Pons (tissue), 1 donor: ENCODE results near the gene GFOD2.

Experiments used
- DNase-seq: peaks from one replicate; pipeline ENCODE4 v3.0.0-alpha.2; 2016; ENCODE audit warnings: low spot score

Gene GFOD2

DNA sequence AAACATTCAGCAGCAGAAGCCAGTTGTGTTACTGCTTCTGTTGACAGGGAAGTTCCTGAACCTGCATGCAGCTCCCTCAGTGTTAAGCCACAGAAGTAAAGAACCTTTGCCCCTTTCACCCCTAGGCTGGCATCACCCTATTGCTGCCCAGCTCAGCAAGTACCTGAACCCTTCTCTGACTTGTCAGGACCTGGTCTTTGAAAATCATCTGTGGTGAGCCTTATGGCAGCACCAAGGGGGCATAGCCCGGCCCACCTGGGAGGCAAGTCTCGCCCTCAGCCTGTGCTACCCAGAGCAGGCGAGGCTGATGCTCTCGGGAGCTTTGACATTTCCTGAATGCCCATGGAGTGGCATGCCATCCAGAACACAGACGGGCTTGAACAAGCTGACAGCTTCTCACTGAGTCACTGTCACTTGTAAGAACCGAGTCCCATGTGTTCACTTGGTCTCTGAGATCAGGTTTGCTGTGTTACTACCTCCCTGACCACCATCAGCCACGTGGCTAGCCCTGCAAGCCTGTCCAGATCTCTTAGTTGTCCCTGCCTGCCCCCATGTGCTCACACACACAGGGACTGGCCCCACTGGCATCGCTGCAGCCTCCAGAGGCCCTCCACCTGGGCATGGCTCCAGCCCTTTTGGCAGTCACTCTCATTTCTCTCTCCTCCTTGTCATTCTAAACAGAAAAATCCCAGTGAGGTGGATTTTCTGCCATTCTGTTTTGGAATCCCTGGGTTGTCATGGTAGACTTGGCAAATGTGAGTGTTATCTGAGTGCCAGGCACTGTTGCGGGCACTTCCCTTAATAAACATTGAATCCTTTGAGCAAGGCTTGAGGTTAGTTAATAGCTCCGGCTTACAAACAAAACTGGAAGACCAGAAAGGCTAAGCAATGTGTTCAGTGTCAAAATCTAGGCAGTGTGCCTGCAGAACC is 77.1 kb downstream of the GFOD2 start:
- DNase-seq, result peak; percentile 76

DNA sequence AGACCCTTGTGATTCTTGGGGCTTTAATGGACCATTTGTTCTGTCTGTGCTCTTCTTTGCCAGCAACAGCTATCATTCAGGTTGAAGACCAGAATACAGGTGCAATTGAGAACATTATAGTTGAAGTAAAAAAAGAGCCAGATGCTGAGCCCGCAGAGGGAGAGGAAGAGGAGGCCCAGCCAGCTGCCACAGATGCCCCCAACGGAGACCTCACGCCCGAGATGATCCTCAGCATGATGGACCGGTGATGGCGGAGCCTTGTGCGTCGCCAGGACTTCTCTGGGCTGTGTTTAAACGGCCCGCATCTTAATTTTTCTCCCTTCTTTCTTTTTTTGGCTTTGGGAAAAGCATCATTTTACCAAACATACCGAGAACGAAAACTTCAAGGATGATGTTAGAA is 81.5 kb downstream of the GFOD2 start:
- no peak for DNase-seq

DNA sequence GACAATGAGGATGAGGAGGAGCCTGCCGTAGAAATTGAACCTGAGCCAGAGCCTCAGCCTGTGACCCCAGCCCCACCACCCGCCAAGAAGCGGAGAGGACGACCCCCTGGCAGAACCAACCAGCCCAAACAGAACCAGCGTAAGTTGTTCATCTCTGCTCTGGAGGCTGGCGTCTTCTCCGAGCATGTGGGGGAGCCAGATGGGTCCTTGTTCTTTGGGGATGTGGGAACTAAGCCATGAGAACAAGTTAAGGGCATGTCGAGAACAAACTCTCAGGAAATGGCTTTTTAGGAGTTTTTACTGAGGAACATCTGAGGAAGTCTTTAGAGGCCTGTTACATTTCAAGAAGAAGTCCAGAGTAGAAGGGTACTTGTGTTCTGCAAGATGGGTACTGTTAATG is 82.4 kb downstream of the GFOD2 start:
- no peak for DNase-seq

DNA sequence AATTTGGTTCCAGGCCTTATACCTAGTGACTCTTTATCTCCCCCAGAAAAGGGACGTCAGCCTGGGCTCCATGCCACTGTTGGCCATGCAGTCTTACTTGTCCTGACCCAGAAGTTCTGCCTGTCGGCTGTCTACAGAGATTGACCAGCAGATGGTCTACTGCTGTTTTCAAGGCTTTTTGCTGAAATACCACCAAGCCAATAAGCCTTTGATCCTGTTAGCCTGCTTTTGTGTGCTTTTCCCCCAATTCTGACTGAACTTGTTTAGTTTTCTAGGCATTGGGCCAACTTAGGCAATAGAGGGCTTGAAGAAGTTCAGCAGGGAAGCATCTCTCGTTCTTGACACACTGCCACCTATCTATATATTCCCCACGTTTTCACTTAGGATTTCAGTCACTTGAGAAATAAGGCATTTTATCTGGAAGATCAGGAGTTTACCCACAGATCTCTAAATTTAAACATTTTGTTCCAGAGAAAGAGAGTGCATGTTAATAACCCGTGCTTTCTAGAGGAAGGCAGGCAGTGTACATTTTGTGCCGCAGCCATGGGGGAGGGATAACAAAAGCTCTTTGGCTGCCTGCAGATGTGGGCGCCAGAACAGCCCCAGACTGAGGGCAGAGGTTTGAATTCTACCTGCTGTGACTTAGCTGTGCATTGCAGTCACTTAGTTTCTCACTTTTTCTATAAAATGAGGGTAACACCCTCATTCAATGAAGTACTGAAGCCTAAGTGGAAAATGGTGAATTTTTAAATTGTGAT is 86.5 kb downstream of the GFOD2 start:
- peak; percentile 24 for DNase-seq

DNA sequence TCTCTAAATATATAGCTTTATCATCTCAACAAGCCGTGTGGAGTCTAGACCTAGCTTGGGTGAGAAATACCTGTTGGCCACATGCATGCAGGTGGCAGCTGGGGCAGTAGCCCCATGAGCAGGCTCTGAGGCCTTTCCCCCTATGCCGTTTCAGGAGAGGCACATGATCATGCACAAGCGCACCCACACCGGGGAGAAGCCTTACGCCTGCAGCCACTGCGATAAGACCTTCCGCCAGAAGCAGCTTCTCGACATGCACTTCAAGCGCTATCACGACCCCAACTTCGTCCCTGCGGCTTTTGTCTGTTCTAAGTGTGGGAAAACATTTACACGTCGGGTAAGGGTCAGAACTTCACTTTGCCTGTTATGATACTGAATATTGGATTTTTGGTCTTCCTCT is 90.9 kb downstream of the GFOD2 start:
- DNase-seq, result no peak
